NCI-H146 treated with DMSO at 0.1 percent for 48 hours (cell line): Measurements from ENCODE around the gene KCNH1.
"Not testable (repeated sequence)": the region's sequence is repeated elsewhere in the genome, so short reads cannot be mapped to it uniquely, and the experiment has no call there.

Experiments
- DNase-seq: peaks from one replicate; lab custom pipeline; 2025; ENCODE audit not compliant: unreplicated experiment; lab: John Stamatoyannopoulos, UW

KCNH1 gene

GRCh38 chr1:211011128-211011527 lies 122.8 kb downstream of the KCNH1 start:
- DNase-seq: not testable (repeated sequence)

- no peak for DNase-seq
Observed at GRCh38 chr1:211009944-211010343, 124.0 kb downstream of the KCNH1 start.

DNA sequence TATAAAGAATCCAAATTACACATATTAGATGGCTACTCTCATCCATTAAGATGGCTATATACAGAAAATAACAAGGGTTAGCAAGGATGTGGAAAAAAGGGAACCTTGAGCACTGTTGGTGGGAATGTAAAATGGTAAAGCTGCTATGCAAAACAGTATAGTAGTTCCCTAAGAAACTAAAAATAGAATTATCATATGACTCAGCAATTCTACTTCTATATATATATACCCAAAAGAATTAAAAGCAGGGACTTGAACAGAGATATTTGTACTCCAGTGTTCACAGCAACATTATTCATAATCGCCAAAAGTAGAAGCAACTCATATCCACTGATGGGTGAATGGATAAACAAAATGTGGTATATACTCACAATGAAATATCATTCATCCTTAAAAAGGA lies 126.1 kb downstream of the KCNH1 start:
- DNase-seq: no peak

- DNase-seq: not testable (repeated sequence)
Observed at GRCh38 chr1:210995931-210996330, 138.0 kb downstream of the KCNH1 start.

- no peak for DNase-seq
Observed at GRCh38 chr1:210992837-210993236, 141.1 kb downstream of the KCNH1 start.

GRCh38 chr1:210989905-210990304 lies 144.0 kb downstream of the KCNH1 start:
- no peak for DNase-seq

GRCh38 chr1:210981490-210981889 lies 152.5 kb downstream of the KCNH1 start:
- DNase-seq: no peak

DNA sequence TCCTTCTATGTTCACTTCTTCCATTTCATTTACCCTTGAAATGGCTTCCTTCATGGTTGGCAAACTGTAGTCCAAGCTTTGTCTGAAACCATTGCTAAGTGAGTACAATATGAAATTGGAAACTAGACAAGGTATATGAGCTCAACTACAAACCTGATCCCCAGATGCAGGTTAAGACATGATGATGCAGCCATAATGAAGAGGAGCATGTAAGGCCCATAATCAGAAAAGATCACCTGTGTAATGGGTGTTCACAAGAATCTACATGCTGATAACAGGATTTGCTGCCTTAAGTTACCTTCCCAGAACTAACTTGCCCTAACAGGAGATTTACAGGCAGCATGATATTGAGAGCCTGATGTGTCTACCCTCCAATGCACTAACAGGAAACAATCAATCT lies 153.9 kb downstream of the KCNH1 start:
- DNase-seq: no peak

DNA sequence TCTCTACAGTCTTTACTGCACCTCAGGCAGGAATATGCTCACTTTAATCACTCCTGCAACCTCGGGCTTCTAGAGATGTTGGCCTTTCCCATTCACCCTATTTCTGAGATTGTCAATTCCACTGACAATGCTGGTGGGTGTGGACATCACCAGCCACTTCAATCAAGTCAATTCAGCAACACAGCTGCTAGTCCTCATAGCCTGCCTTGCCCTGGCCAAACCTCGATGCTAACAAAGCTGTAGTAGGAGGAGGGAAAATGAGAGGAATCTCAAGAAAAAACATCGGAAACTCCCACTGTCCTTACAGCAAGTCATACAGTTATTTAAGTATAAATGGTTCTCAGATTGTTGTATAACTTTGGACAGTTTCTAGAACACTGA lies 155.0 kb downstream of the KCNH1 start:
- no peak for DNase-seq

DNA sequence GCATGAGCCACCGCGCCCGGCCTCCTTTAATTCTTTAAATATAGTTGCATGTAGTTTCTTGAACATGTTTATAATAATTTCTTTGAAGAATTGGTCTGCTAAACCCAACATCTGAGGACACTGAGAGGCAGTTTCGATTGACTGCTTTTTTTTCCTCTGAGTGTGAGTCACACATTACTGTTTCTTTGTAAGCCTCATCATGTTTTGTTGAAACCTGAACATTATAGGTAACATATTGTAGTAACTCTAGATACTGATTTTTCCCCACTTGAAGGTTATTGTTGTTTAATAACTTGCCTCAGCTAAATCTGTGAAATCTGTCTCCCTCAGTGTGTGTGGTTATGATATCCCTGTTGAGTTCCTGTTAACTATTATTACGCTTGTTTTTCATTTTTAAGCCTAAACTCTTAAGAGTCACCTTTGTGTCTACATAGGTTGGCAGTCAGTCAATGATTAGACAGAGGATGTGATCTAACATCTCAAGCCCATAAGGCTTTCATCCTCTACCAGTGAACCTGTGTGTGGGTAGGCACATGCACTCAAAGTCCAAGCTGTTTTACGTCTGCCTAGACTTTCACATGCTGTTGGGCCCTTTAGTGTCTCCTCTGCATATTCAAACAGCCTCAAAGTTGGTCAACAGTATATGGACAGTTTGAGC lies 155.5 kb downstream of the KCNH1 start:
- DNase-seq: no peak

GRCh38 chr1:210951279-210951678 lies 182.7 kb downstream of the KCNH1 start:
- no peak for DNase-seq

DNA sequence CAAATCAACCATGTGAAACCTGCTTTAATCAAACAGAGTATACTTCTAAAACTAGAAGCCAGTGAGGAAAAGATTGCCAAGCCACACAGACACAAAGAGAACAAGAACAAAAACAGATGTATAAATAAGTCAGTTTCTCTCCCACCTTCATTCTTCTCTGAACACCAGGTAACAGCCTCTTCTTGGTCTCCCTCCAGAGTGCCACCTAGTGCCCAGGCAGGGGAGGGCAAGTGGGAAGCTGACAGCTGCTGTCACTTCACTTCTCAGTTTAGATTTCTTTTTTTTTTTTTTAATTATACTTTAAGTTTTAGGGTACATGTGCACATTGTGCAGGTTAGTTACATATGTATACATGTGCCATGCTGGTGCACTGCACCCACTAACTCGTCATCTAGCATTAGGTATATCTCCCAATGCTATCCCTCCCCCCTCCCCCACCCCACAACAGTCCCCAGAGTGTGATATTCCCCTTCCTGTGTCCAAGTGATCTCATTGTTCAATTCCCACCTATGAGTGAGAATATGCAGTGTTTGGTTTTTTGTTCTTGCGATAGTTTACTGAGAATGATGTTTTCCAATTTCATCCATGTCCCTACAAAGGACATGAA lies 183.9 kb downstream of the KCNH1 start:
- not testable (repeated sequence) for DNase-seq

DNA sequence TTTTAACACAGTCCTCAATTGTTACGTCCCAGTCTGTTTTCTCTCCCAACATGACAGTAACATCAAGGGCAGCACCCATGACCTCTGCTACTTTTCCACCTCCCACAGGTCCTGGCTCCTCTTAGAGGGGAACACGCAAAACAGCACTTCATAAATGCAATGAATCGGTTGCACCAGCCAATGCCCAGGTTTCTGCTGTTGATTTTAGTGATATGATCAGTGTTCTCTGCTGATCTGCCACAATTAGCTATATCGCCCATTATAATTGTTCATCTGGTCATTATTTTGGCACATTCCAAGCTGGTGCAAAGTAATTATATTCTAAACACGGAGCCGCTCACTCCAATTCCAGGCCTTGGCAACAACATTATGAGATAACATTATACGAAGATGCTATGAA lies 184.5 kb downstream of the KCNH1 start:
- DNase-seq: no peak

DNA sequence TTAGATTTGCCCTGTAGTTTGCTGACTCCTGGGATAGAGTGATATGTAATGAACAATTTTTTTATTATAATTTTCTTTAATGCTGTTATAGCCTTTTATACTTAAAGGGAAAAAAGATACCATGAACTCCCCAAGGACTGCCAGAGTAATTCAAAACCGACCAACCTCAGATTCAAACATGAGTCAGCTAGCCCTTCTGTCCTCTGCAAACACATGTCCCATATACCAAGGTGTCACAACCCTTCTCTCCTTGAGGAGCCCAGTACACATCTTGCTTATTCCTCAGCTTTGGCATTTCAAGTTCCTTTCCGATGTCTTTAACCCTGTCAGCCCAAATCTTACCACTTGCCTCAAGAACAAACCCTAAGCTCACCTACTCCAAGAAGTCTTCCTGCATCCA lies 184.9 kb downstream of the KCNH1 start:
- DNase-seq: no peak

GRCh38 chr1:210944252-210944651 lies 189.7 kb downstream of the KCNH1 start:
- DNase-seq: no peak

- DNase-seq: no peak
Observed at GRCh38 chr1:210942513-210942912, 191.4 kb downstream of the KCNH1 start.

DNA sequence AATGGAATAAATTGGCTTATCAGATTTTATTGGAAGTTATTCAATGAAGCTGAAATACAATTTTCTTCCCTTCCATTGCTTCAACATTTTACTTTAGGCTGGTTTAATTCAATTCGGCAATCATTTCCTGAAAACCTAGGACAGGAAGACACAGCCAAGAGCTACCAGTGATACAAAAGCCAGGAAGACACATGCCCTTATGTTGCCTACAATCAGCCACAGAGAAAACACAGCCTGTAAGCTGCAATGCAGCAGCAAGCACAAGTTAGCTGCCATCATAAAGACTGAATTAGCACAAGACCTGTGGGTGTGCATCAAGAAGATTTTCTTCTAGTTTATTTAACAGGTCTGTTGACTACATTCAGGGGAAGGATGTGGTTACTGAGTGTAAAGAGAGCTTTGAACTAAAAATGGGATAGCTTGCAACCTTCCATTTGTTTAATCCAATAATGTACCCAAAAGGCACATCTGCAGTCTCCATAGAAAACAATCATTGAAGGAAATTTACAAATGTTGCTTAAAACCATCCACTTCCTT lies 193.8 kb downstream of the KCNH1 start:
- DNase-seq: no peak

- DNase-seq: no peak
Observed at GRCh38 chr1:210938416-210938925, 195.5 kb downstream of the KCNH1 start.

GRCh38 chr1:210937846-210938245 lies 196.1 kb downstream of the KCNH1 start:
- no peak for DNase-seq

DNA sequence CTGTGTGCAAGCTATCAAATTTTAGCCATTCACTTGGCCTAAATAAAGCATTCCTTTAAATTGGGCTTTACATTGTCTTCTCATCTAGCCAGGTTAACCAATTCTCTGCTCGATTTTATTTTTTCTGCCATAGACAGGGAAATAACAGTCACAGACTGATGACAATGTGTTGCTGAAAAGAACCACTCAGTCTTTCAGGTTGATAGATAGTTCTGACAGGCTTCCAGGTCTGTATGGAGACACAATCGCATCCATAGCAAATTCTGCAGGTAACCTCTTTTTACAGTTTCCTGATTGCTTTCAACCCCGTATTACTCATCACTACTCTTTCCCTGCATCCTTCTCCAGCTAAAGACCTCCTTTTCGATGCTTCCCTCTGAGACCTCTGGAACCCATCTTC lies 198.0 kb downstream of the KCNH1 start:
- DNase-seq: no peak

DNA sequence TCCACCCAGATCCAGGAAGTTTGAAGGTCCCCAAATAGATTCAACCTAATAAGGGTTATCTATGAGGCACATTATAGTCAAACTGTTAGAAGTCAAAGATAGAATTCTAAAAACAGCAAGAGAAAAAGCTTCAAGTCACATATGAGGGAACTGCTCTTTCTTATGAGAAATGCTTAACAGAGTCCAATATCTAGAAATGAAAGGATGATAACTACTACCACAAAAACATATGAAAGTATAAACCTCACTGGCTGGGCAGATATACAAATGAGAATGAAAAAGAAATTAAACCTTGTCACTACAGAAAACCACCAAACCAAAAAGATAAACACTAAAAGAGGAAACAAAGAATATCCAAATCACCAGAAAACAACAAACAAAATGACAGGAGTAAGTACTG lies 201.8 kb downstream of the KCNH1 start:
- DNase-seq: no peak

DNA sequence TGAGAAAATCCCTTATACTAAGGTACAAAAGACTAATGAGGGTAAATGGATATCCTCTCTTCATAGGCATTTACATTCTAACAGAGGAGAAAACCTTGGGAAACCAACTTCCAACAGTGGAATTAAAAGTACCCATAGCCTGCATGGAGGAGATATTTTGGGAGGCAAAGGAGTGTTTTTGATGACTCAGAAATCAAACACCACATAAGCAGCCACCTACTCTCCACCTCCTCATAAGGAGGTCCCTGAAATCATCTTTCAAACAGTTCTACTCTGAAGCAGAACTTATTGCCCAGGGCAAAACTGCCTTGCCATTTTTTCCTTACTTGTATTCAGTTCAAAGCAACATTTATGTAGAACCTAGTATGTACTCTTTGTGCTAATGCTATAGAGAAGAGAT lies 211.3 kb downstream of the KCNH1 start:
- DNase-seq: no peak
